ENCODE results near the gene RNFT2. TPM values are rescaled to one million over a fixed set of nuclear protein-coding genes. Genes with fewer than 3 reads are reported as not detected.
A peak's percentile ranks its signal among the peaks of the same experiment; 100 is the strongest.

RNFT2 gene
- total RNA-seq, 1 donor: 2.3 TPM

GRCh38 chr12:116693286-116694227 is 44.6 kb upstream of the RNFT2 start:
- TF ChIP-seq, protein P1, sequence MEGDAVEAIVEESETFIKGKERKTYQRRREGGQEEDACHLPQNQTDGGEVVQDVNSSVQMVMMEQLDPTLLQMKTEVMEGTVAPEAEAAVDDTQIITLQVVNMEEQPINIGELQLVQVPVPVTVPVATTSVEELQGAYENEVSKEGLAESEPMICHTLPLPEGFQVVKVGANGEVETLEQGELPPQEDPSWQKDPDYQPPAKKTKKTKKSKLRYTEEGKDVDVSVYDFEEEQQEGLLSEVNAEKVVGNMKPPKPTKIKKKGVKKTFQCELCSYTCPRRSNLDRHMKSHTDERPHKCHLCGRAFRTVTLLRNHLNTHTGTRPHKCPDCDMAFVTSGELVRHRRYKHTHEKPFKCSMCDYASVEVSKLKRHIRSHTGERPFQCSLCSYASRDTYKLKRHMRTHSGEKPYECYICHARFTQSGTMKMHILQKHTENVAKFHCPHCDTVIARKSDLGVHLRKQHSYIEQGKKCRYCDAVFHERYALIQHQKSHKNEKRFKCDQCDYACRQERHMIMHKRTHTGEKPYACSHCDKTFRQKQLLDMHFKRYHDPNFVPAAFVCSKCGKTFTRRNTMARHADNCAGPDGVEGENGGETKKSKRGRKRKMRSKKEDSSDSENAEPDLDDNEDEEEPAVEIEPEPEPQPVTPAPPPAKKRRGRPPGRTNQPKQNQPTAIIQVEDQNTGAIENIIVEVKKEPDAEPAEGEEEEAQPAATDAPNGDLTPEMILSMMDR (IDR thresholded peaks at IDR 0.05; ENCODE audit: insufficient read depth, low read length): no peak
- no peak for DNase-seq (ENCODE audit: low read depth)
- H3K4me3 ChIP-seq (ENCODE audit: low read depth, low read length): no peak overlapping the region

DNA sequence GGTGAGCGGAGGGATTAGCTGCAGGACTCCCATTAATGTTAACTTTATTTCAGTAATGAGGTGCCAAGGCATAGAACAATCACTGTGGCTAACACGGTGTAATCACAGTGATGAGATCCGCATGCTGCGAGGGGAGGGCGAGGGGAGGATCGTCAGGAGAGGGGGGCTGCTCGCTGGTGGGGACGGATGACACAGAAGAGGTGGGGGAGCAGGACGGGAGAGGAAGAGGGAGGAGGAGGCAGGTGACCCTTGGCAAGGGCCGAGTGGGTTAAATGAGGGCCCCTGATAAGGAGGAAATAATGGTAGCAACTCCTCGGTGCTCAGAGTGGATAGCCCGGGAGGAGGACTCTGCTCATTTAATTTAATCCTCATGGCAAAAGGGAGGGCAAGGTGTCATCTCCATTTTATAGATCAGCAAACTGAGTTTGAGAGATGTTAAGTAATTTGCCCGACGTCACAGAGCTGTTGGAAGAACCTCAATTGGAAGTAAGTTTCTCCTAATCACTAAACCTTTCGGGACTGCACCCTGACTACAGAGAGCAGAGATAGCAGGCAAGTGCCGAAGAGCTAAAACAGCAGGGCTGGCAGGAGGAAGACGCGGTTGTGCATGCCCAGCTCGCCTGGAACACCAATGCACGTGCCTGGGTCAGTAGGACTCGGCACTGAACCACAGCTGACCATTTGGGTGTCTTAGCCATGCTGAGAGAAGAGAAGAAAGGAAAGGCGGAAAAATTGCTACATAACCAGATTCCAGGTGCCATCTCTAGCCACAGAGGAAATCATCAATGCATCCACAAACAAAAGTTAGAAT is 43.3 kb upstream of the RNFT2 start:
- DNase-seq (ENCODE audit: low read depth): no peak

DNA sequence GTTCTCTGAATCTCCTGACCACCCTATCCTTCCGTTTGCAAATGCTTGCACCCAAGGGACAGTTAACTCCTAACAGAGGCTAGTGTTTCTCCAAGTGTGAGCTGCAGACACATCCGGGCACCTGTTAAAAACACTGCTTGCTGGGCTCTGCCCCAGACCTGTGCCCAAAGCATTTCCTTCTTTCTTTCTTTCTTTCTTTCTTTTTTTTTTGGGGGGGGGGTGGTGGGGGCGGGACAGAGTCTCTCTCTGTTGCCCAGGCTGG is 42.7 kb upstream of the RNFT2 start:
- no peak for DNase-seq (ENCODE audit: low read depth)
- H3K4me3 ChIP-seq (ENCODE audit: low read depth, low read length): no peak overlapping the region
- TF ChIP-seq, protein P1 (IDR thresholded peaks at IDR 0.05; ENCODE audit: insufficient read depth, low read length): no peak

More for the DNA sequence above, 43.3 kb upstream of the RNFT2 start:
- no peak overlapping the region for H3K4me3 ChIP-seq (ENCODE audit: low read depth, low read length)
- TF ChIP-seq, protein P1 (IDR thresholded peaks at IDR 0.05; ENCODE audit: insufficient read depth, low read length): no peak

DNA sequence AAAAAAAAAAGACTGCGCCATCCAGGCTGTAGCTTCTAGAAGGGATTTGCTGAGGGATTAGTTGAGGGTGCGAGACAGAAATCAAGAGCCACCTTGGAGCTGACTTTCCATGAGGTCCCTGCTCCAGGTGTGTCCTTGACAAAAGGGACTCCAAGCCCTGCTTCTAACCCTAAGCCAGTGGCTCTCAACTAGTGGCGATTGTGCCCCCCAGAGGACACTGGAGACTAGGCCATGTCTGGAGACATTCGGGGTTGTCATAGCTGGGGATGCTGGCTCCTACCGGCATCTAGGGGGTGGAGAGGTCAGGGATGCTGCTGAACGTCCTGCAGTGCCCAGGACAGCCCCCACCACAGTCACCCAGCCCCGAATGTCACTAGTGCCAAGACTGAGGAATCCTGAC is 40.8 kb upstream of the RNFT2 start:
- TF ChIP-seq, protein P1 (IDR thresholded peaks at IDR 0.05; ENCODE audit: insufficient read depth, low read length): peak; percentile 24
- DNase-seq (ENCODE audit: low read depth): peak; percentile 20
- no peak overlapping the region for H3K4me3 ChIP-seq (ENCODE audit: low read depth, low read length)

DNA sequence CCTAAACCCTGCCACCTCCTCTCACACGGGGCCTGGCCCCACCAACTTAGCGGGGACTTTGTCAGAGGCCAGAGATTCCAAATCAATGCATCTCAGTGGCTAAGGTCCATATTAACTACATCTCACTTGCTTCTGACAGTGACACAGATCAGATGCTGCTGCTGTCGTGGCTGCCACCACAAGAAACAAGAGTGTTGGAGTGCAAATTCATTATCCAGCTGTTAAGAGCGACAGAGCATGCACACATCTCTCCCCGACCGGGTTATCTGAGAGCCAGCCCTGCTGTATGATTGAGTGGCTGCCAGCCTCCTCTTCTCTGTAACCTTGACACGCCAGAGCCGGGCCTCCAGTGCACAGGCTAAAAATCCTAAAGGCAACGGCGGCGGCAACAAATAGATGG is 40.4 kb upstream of the RNFT2 start:
- no peak overlapping the region for H3K4me3 ChIP-seq (ENCODE audit: low read depth, low read length)
- TF ChIP-seq, protein P1 (IDR thresholded peaks at IDR 0.05; ENCODE audit: insufficient read depth, low read length): no peak
- DNase-seq (ENCODE audit: low read depth): no peak

DNA sequence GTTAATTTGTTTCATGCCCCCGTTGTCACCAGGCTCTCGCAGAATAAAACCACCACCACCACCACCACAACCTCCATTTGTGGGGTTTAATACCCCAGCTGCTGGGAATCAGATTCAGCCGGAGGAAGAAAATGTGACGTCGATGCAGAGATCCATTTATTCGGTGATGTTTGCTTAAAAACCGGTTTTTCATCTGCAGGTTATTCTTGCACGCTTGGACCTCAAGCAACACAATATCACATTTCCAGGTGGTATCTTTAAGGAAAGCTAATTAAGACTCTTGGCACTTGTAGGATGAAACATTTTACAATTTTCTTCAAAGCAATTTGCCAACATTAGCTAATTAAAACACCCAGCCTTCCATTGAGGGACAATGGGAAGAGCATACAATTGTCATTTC is 40.0 kb upstream of the RNFT2 start:
- TF ChIP-seq, protein P1 (IDR thresholded peaks at IDR 0.05; ENCODE audit: insufficient read depth, low read length): no peak
- no peak for DNase-seq (ENCODE audit: low read depth)
- no peak overlapping the region for H3K4me3 ChIP-seq (ENCODE audit: low read depth, low read length)
